ENCODE measurements around the gene CMIP.
A peak's percentile ranks its signal among the peaks of the same experiment; 100 is the strongest.

Gene CMIP

GRCh38 chr16:81539009-81539758, 94.6 kb downstream of the CMIP start:
- no peak for DNase-seq

GRCh38 chr16:81539759-81540472, 95.3 kb downstream of the CMIP start:
- DNase-seq: no peak

- no peak for DNase-seq
These were observed 96.7 kb downstream of the CMIP start for GRCh38 chr16:81541314-81541713.

- DNase-seq: no peak
These were observed 98.3 kb downstream of the CMIP start for GRCh38 chr16:81542609-81543570.

- no peak for DNase-seq
These were observed 99.0 kb downstream of the CMIP start for GRCh38 chr16:81543571-81543970.

- DNase-seq: peak; percentile 35
These were observed 99.7 kb downstream of the CMIP start for GRCh38 chr16:81544261-81544660.

GRCh38 chr16:81544700-81545271, 100.2 kb downstream of the CMIP start:
- peak; percentile 75 for DNase-seq

GRCh38 chr16:81545470-81546250, 101.1 kb downstream of the CMIP start:
- no peak for DNase-seq

GRCh38 chr16:81546781-81547180, 102.2 kb downstream of the CMIP start:
- DNase-seq: no peak

- no peak for DNase-seq
These were observed 102.8 kb downstream of the CMIP start for GRCh38 chr16:81547194-81547938.

GRCh38 chr16:81547939-81548216, 103.3 kb downstream of the CMIP start:
- no peak for DNase-seq

- DNase-seq: no peak
These were observed 103.9 kb downstream of the CMIP start for GRCh38 chr16:81548551-81548875.

- peak; percentile 75 for DNase-seq
These were observed 104.4 kb downstream of the CMIP start for GRCh38 chr16:81548876-81549546.

GRCh38 chr16:81549547-81550431, 105.2 kb downstream of the CMIP start:
- DNase-seq: peak; percentile 32

GRCh38 chr16:81550432-81550808, 105.8 kb downstream of the CMIP start:
- DNase-seq: no peak

GRCh38 chr16:81551151-81551808, 106.7 kb downstream of the CMIP start:
- no peak for DNase-seq

GRCh38 chr16:81551821-81552304, 107.3 kb downstream of the CMIP start:
- DNase-seq: no peak

- DNase-seq: no peak
These were observed 108.1 kb downstream of the CMIP start for GRCh38 chr16:81552743-81553079.

- no peak for DNase-seq
These were observed 108.6 kb downstream of the CMIP start for GRCh38 chr16:81553080-81553813.
